SJSA1 (cell line): ENCODE results near the gene ARSI. TPM values are rescaled to one million over a fixed set of nuclear protein-coding genes. Genes with fewer than 3 reads are reported as not detected.
A peak's percentile ranks its signal among the peaks of the same experiment; 100 is the strongest.

Source experiments
- DNase-seq, 2 experiments: peaks; one replicate each; pipeline ENCODE4 v3.0.0-alpha.2; 2015 to 2020; ENCODE audit warnings: low spot score in 2 of 2, low read depth in 1 of 2
- H3K27ac ChIP-seq: fragments of 250-450 bp; sonication (Bioruptor Pico); 2 replicates; pipeline ENCODE4 v1.5.1; 2020; ENCODE audit warnings: mild to moderate bottlenecking, moderate library complexity
- H3K27me3 ChIP-seq: fragments of 250-450 bp; sonication (Bioruptor Pico); replicated peaks from 2 replicates; pipeline ENCODE4 v1.5.1; 2020; ENCODE audit warnings: mild to moderate bottlenecking, moderate library complexity
- H3K36me3 ChIP-seq: fragments of 250-450 bp; sonication (Bioruptor Pico); 2 replicates; pipeline ENCODE4 v1.5.1; 2020; ENCODE audit warnings: mild to moderate bottlenecking
- H3K4me1 ChIP-seq: fragments of 250-450 bp; sonication (Bioruptor Pico); replicated peaks from 2 replicates; pipeline ENCODE4 v1.6.1; 2021; ENCODE audit warnings: mild to moderate bottlenecking
- H3K4me3 ChIP-seq: fragments of 250-450 bp; sonication (Bioruptor Pico); 2 replicates; pipeline ENCODE4 v1.5.1; 2020; ENCODE audit warnings: mild to moderate bottlenecking
- H3K9me3 ChIP-seq: fragments of 250-450 bp; sonication (Bioruptor Pico); replicated peaks from 2 replicates; pipeline ENCODE4 v1.5.1; 2020; ENCODE audit warnings: mild to moderate bottlenecking
- total RNA-seq: library from RNA; depleted of rRNA; stranded (reverse); fragments of >200 nt; shearing (Covaris generic); gene quantifications from 2 replicates; pipeline ENCODE4 v1.2.3, GENCODE V29; 2014; rRNA removed

Gene ARSI
- total RNA-seq = 0.21 TPM in 1 of 2 replicates, not detected in the other

DNA sequence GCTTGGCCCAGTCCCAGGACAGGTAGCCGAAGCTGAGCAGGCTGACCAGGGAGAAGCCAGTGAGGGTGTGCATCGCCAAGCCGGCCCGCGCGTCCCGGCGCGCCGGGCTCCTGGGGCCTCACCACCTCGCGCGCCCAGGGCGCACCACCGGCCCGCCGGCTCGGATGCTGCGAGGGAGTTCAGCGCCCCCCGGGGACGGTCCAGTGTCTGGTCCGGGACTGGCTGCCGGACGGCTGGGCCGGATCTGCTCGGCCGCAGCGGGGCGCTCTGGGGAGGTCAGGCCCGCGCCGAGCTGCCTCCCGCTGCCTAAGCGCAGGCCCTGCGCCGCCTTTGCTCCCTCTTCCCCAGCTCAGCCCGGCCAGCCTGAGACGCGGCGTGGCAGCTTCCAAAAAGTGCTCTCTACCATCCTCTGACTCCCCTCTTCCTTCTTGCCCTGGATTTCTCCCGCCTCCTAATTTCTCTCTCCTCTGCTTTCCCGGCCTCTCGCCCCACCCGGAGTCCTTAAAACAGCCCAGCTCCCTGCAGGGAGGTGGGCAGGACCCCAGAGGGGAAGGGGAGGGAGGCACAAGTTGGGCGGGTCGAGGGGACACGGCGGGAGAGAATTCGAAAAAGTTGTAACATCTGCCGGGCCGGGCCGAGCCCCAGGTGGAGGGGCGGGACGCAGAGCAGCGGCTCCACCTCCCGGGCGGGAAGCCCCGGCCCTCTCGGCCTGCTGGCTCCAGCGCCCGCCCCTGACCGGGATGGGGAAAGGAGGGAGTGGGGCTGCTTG, at the start of gene ARSI:
ARSI (minus strand) TSS at position 605 of the 769 bp plus-strand sequence; CDS start at position 73, 532 bp downstream.
- Histone ChIP-seq H3K36me3 (no peaks in the 10 kb centered on the region), H3K27ac (no peak within 1 kb of the TSS), H3K4me1 (peaks cover 28% of the 10 kb centered on the region), H3K4me3 (no peak within 1 kb of the TSS), H3K27me3 (no peaks in the 10 kb centered on the region), H3K9me3 (no peaks in the 10 kb centered on the region)
- DNase-seq = no peak

DNA sequence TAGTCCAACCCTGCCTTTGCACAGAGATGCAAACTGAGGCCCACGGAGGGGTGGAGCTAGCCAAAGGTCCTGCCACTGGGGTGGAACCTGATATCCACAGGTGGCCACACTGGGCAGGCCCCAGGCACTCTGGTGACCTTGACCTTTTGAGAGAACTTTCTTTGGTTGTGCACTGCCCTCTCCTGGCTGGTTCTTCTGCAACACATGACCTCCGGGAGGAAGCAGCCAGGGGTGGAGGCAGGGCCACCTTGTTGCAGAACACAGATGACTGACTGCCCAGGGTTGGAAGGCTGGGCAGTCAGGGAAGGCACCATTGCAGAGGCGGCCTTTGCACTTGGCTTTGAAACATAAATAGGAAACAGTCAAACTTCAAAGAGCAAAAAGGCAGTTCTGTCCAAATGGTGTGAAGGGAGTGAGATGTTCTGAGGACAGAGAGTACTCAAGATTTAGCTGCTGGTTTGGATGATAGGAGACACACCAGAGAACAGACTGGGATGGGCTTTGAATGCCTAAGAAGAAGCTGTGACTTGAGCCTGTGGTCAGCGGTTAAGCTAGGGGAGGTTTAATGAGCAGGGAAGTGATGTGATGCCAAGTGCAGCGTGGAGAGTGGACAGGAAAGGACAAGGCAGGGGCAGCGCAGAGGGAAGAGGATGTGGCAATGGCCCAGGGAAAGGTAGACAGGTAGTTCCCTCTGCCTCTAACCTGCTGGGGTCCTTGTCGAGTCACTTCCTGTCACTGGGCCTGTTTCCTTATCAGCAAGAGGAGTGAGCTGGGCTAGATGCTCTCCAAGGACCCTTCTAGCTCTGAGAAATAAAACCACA, 48.0 kb upstream of the ARSI start:
- H3K9me3 ChIP-seq = no peaks in the 10 kb centered on the region
- H3K27me3 ChIP-seq = no peaks in the 10 kb centered on the region
- peaks cover 11% of the 10 kb centered on the region for H3K4me1 ChIP-seq
- no peaks in the 10 kb centered on the region for H3K36me3 ChIP-seq
- peak; percentile 74 to 82 for DNase-seq
- no peak overlapping the region for H3K4me3 ChIP-seq
- H3K27ac ChIP-seq = no peak overlapping the region

DNA sequence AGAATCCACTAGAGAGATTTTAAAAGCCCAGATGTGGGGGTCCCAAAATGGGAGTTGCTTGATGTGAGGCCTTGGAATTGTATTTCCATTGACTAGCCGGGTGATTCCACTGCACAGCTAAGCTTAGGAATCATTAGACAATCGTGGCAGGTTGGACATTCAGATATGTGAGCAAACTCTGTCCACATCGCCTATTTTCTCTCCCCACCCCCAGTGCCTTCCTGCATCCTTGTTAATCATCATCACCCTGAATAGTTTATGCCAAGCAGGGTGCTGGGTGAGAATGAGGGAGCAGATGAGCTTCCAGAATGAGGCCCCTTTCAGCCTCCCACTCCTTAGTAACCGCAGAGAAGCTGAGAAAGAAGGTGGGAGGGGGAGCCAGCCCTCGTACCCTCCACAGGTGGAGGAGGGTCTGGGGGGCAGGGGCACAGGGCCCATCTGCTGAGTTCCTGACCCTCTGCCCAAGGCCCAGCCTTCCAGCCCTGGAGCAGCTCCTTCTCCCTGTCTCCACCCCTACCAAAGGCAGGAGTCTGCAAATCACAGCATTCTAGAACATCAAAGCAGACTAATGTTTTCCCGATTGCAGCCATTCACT, 47.1 kb upstream of the ARSI start:
- Histone ChIP-seq H3K4me3 (no peak overlapping the region), H3K27me3 (no peaks in the 10 kb centered on the region), H3K9me3 (no peaks in the 10 kb centered on the region), H3K4me1 (peaks cover 11% of the 10 kb centered on the region), H3K27ac (no peak overlapping the region), H3K36me3 (no peaks in the 10 kb centered on the region)
- DNase-seq = no peak

DNA sequence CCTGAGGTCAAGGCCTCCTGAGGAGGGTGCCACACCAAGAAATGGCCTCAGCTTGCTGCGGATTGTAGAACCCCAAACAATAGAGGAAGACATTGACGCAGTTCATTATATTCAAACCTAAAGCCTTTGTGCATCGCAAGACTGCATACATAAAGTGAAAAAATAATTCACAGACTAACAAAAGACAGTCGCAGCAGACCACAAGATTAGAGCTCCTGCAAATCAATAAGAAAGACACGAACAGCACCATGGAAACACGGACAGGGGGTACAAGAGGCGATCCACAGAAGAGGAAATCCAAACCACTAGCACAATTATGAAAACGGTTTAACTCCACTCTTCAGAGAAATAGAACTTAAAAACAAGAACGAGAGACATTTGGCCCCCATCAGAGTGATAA, 44.7 kb upstream of the ARSI start:
- Histone ChIP-seq H3K4me3 (no peak overlapping the region), H3K27me3 (no peaks in the 10 kb centered on the region), H3K4me1 (peaks cover 17% of the 10 kb centered on the region), H3K27ac (no peak overlapping the region), H3K9me3 (no peaks in the 10 kb centered on the region), H3K36me3 (no peaks in the 10 kb centered on the region)
- no peak for DNase-seq

DNA sequence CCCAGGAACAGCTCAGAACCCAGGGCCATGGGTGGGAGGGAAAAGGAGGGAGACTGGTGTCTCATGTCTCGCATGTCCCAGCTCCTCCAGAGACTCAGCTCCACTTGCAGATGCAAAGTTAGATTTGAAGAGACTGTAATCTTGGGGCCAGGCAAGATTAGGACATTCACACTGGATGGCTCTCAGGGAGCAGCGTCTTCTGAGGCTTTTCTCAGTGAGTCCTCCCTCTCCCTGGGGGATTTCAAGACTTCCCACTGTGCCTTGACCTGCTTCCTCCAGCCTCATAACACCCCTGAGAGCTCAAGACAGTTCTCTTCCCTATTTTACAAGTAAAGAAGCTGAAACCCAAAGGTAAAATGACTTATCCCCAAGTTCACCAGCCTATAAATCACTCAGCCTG, 44.3 kb upstream of the ARSI start:
- no peaks in the 10 kb centered on the region for H3K36me3 ChIP-seq
- peaks cover 21% of the 10 kb centered on the region for H3K4me1 ChIP-seq
- H3K4me3 ChIP-seq = no peak overlapping the region
- no peaks in the 10 kb centered on the region for H3K9me3 ChIP-seq
- no peaks in the 10 kb centered on the region for H3K27me3 ChIP-seq
- no peak for DNase-seq
- H3K27ac ChIP-seq = no peak overlapping the region

DNA sequence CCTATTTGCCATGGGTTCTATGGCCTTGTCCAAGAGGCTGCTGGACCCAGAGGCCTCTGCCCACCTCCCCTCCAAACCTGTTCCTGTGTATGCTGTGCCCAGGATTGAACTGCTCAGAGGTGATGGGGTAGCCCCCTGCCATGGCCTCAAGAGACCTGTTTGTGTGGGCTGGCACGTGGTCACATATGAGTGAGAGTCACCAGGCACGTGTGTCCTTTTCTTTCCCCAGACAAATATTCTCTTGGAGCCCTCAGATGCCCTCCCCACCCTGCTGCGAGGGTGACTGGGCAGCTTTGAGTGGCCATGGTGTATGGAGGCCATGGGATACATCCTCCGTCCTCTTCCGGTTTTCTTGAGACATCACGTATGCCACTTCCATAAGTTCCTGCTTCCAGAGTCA, 43.9 kb upstream of the ARSI start:
- no peak for DNase-seq
- no peak overlapping the region for H3K27ac ChIP-seq
- H3K36me3 ChIP-seq = no peaks in the 10 kb centered on the region
- H3K27me3 ChIP-seq = no peaks in the 10 kb centered on the region
- H3K4me3 ChIP-seq = no peak overlapping the region
- no peaks in the 10 kb centered on the region for H3K9me3 ChIP-seq
- H3K4me1 ChIP-seq = peaks cover 21% of the 10 kb centered on the region

DNA sequence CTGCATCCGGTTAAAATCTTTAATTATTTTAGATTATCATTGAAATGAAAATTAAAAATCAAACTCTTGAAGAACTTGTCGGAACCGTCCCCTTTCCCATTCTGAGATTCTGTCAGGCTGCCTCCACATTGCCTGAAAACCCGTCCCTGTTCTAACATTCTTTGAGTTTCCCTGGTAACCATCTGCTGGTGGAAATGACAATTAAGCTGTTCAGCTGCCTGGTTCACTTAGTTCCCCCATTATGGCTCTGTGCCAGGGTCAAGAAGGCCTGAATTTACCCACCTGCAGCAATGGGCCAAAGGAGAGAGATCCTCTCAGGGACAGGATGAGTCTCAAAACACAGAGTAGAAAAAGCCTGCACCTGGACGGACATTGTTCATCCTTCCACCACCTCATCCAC, 43.0 kb upstream of the ARSI start:
- Histone ChIP-seq H3K27ac (no peak overlapping the region), H3K9me3 (no peaks in the 10 kb centered on the region), H3K4me3 (no peak overlapping the region), H3K27me3 (no peaks in the 10 kb centered on the region), H3K4me1 (peaks cover 18% of the 10 kb centered on the region), H3K36me3 (no peaks in the 10 kb centered on the region)
- DNase-seq = no peak

DNA sequence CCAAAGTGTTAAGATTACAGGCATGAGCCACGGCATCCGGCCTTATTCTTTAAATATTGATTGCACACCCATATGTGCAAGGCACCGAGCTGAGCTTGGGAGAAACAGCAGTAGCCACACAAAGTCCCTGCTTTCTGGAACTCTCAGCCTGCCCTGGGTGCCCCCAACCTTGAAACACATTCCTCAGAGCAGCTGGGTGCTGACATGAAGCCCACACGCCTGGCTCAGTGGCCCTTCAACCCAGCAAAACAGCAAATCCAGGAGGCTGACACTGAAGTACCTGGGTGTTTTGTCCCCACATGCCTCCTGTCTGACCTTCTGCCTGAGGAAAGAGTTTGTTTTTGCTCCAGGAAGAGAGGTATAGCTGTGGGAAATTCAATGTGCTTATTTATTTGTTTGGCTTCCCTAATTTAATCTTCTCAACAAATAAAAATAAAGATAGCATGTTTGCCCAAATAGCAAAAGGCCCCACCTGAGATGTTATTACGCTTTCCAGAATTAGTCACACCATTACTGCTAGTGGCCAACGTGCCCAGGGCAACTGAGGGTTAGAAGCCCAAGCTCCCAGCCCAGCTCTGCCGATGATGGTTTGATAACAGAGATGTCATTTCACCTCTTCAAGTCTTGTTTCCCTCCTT, 41.4 kb upstream of the ARSI start:
- no peak overlapping the region for H3K27ac ChIP-seq
- H3K27me3 ChIP-seq = no peaks in the 10 kb centered on the region
- H3K9me3 ChIP-seq = no peaks in the 10 kb centered on the region
- H3K4me3 ChIP-seq = no peak overlapping the region
- DNase-seq = no peak
- H3K36me3 ChIP-seq = no peaks in the 10 kb centered on the region
- peaks cover 13% of the 10 kb centered on the region for H3K4me1 ChIP-seq

DNA sequence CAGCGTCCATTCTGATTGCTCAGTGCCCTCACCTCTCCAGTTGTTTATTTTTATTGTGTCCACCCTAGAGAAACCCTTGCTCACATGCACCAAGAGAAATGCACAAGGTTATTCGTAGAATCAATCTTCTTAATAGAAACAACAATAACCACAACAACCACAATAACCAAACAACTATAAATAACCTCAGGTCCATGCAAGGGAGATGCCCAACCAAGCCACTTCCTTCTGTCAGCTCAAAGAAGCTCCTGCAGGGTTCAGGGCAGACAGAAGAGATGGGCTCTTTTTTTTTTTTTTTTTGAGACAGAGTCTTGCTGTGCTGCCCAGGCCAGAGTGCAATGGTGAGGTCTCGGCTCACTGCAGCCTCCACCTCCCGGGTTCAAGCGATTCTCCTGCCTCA, 39.9 kb upstream of the ARSI start:
- peaks cover 10% of the 10 kb centered on the region; the same call in 1 of the 2 replicates for H3K4me1 ChIP-seq
- no peaks in the 10 kb centered on the region for H3K27me3 ChIP-seq
- no peak overlapping the region for H3K27ac ChIP-seq
- H3K4me3 ChIP-seq = no peak overlapping the region
- DNase-seq = peak in 1 of 2 experiments; percentile 55
- no peaks in the 10 kb centered on the region for H3K36me3 ChIP-seq
- H3K9me3 ChIP-seq = no peaks in the 10 kb centered on the region

DNA sequence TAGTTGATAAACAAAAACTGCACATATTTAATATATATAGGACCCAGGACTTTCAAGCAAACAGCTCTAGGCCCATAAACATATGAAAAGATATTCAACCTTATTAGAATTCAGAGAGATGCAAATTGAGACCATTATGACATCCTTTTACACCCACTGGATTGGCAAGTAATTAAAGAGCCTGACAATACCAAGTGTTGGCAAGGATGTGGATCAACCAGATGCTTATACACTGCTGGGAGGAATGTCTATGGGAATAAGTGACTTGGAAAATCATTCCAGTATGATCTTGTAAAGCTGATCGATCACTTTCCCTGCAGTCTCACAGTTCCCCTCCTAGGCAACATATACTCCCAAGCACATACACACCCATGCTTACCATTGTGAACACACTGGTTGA, 39.3 kb upstream of the ARSI start:
- Histone ChIP-seq H3K36me3 (no peaks in the 10 kb centered on the region), H3K27me3 (no peaks in the 10 kb centered on the region), H3K4me1 (peaks cover 10% of the 10 kb centered on the region; the same call in 1 of the 2 replicates), H3K27ac (no peak overlapping the region), H3K4me3 (no peak overlapping the region), H3K9me3 (no peaks in the 10 kb centered on the region)
- no peak for DNase-seq

DNA sequence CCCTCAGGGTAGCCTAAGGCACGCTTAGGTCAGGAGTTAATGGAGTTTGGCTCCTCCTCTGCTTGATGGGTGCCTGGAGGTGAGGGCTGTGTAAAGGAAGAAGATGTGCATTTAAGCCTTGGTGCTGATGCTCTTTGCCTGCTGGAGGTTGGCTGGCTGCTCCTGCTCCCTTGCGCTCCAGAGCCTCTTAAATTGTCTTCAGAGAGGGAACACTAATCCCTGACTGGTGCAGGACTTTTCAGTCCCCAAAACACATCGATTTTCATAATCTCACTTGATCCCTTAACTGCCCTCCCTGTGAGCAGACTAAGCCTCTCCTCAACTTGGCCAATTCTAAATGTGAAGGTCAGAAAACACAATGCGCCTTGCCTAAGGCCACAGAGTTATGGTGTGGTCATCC, 38.6 kb upstream of the ARSI start:
- no peaks in the 10 kb centered on the region for H3K36me3 ChIP-seq
- H3K4me1 ChIP-seq = peaks cover 10% of the 10 kb centered on the region; the same call in 1 of the 2 replicates
- H3K27ac ChIP-seq = no peak overlapping the region
- H3K4me3 ChIP-seq = no peak overlapping the region
- no peaks in the 10 kb centered on the region for H3K27me3 ChIP-seq
- no peaks in the 10 kb centered on the region for H3K9me3 ChIP-seq
- no peak for DNase-seq

DNA sequence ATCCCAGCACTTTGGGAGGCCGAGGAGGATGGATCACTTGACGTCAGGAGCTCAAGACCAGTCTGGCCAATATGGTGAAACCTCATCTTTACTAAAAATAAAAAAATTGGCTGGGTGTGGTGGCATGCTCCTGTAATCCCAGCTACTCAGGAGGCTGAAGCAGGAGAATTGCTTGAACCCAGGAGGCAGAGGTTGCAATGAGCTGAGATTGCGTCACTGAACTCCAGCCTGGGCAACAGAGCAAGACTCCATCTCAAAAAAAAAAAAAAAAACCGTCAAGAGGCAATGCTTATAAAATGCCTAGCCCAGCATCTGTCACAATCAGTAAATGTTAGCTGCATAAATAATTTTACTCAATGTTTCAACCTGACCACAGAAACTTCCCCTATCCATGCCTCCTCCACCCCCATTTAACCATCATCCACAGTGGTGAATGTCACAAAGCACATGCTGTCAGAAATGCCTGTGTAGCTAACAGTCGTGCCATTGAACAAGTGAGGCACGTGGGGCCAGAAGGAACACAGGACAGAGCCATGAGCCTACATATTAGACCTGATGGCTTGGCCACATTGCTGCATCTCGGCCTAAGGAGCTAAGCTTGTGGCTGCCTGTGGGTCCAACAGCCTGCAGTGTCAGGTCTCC, 38.0 kb upstream of the ARSI start:
- Histone ChIP-seq H3K9me3 (no peaks in the 10 kb centered on the region), H3K27me3 (no peaks in the 10 kb centered on the region), H3K4me1 (peaks cover 16% of the 10 kb centered on the region), H3K4me3 (no peak overlapping the region), H3K36me3 (no peaks in the 10 kb centered on the region), H3K27ac (no peak overlapping the region)
- no peak for DNase-seq

DNA sequence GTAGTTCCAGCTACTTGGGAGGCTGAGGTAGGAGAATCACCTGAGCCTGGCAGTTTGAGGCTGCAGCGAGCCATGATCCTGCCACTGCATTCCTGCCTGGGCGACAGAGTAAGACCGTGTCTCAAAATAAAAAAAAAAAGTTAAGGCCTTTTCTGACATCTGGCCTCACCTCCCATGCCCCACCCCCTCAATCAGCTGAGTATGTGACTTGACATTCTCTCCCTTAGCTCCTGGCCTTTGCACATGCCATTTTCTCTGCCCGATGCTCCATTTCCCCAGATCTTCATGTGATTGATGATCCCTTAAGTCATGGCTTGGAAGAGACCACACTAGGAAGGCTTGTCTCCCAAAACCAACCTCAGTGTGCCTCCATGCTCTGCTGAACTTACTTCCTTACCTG, 37.1 kb upstream of the ARSI start:
- Histone ChIP-seq H3K36me3 (no peaks in the 10 kb centered on the region), H3K27ac (no peak overlapping the region), H3K27me3 (no peaks in the 10 kb centered on the region), H3K4me3 (no peak overlapping the region), H3K4me1 (peaks cover 20% of the 10 kb centered on the region), H3K9me3 (no peaks in the 10 kb centered on the region)
- no peak for DNase-seq
